Breast epithelium (tissue), 4 donors: Measurements from ENCODE around the gene RELA. TPM values are rescaled to one million over a fixed set of nuclear protein-coding genes. Genes with fewer than 3 reads are reported as not detected.
"Not testable (repeated sequence)": the region's sequence is repeated elsewhere in the genome, so short reads cannot be mapped to it uniquely, and the experiment has no call there.

ENCODE experiments used
- DNase-seq, 2 donors: peaks; one replicate each; pipeline ENCODE4 v3.0.0-alpha.2; 2019; ENCODE audit warnings: low spot score in 2 of 2
- H3K27ac ChIP-seq, 2 donors: fragments of 200-600 bp; sonication (generic) in 1 of 2; one replicate each; pipeline ENCODE4 v1.5.1; 2016 to 2019; ENCODE audit warnings: mild to moderate bottlenecking in 1 of 2
- H3K27me3 ChIP-seq, 2 donors: fragments of 200-600 bp; sonication (generic) in 1 of 2; one replicate each; pipeline versions ENCODE4 v1.5.1 to v1.6.0; 2017 to 2019; ENCODE audit warnings: control low read depth in 1 of 2, mild to moderate bottlenecking in 1 of 2
- H3K36me3 ChIP-seq: fragments of 200-600 bp; one replicate; pipeline ENCODE4 v1.5.1; 2019
- H3K4me1 ChIP-seq, 2 donors: fragments of 200-600 bp; sonication (generic); one replicate each; pipeline ENCODE4 v1.5.1; 2016 to 2019; ENCODE audit warnings: control low read depth in 1 of 2
- H3K4me3 ChIP-seq, 3 donors: fragments of 200-600 bp; sonication (generic); 1 replicate in 2 of 3; 2 replicates in 1 of 3; pipeline ENCODE4 v1.5.1; 2016 to 2019; ENCODE audit warnings: mild to moderate bottlenecking in 3 of 3, moderate library complexity in 2 of 3
- H3K9me3 ChIP-seq, 2 donors: fragments of 200-600 bp; sonication (generic) in 1 of 2; one replicate each; pipeline ENCODE4 v1.5.1; 2016 to 2019; ENCODE audit warnings: control low read depth in 1 of 2
- POLR2A ChIP-seq: fragments of 450-650 bp; IDR thresholded peaks from one replicate; pipeline ENCODE4 v1.6.1; 2016; ENCODE audit warnings: antibody characterized with exemption, mild to moderate bottlenecking, moderate library complexity
- POLR2AphosphoS5 ChIP-seq, 3 donors: sonication (generic); formaldehyde crosslinking; IDR thresholded peaks; one replicate each; pipeline ENCODE4 v1.6.1; 2017; ENCODE audit warnings: antibody characterized with exemption in 3 of 3
- intact Hi-C: fragments of 100-400 bp; cut with DNase I; formaldehyde crosslinking; loops from one replicate; pipeline ENCODE4 v1.15.1; 2023; ENCODE audit warnings: low total_unique reads
- total RNA-seq, 3 donors: library from RNA; depleted of rRNA; stranded (reverse); fragments of >200 nt; gene quantifications; one replicate each; pipeline ENCODE4 v1.1.0, GENCODE V29; 2016
- TF ChIP-seq, protein P1 (sequence below), 3 donors: fragments of 450-650 bp; IDR thresholded peaks; one replicate each; pipeline ENCODE4 v1.5.1; 2016 to 2017; ENCODE audit warnings: antibody characterized with exemption in 3 of 3, mild to moderate bottlenecking in 3 of 3, moderate library complexity in 3 of 3

The RELA gene
- total RNA-seq, 3 donors from 2014 or later: 45.0 to 57.7 (median 46.2) TPM

DNA sequence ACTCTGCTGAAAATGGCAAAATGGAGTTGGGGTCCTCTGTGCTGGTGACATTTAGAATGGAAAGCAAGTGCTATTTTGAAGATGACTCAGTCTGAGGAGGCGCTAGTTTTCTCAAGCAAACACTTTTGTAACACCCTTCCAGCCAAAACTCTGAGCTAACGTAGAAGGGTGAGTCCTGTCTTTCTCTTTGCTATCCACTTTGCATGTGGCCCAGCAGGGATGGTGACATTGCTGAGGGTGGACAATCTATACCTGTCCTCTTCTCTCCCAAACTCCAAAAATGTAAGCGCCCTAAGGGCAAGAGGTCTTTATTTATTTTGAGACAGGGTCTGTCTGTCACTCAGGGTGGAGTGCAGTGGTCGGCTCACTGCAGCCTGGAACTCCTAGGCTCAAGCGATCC is 45.7 kb upstream of the RELA start:
- no peaks in the 10 kb centered on the region for H3K36me3 ChIP-seq
- no peak for DNase-seq

DNA sequence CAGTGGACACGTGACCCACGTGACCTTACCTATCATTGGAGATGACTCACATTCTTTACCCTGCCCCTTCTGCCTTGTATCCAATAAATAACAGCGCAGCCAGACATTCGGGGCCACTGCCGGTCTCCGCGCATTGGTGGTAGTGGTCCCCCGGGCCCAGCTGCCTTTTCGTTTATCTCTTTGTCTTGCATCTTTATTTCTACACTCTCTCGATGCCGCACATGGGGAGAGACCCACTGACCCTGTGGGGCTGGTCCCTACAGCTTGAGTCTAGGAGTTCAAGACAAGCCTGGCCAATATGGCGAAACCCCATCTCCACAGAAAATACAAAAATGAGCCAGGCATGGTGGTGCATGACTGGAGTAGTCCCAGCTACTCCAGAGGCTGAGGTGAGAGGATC is 44.3 kb upstream of the RELA start:
- H3K4me3 ChIP-seq, intact Hi-C loops, DNase-seq, H3K36me3 ChIP-seq, H3K27ac ChIP-seq, H3K9me3 ChIP-seq, H3K27me3 ChIP-seq, H3K4me1 ChIP-seq: not testable (repeated sequence)

More for the DNA sequence above, 45.7 kb upstream of the RELA start:
- intact Hi-C loops: no loop called here
- Histone ChIP-seq H3K9me3 (no peaks in the 10 kb centered on the region), H3K27me3 (no peaks in the 10 kb centered on the region), H3K27ac (no peak overlapping the region), H3K4me3 (no peak overlapping the region), H3K4me1 (peaks cover 0 to 9% of the 10 kb centered on the region in 2 donors)
- TF ChIP-seq POLR2AphosphoS5 (IDR thresholded peaks at IDR 0.05): no peak
- TF ChIP-seq POLR2A: no peak
- TF ChIP-seq, protein P1, sequence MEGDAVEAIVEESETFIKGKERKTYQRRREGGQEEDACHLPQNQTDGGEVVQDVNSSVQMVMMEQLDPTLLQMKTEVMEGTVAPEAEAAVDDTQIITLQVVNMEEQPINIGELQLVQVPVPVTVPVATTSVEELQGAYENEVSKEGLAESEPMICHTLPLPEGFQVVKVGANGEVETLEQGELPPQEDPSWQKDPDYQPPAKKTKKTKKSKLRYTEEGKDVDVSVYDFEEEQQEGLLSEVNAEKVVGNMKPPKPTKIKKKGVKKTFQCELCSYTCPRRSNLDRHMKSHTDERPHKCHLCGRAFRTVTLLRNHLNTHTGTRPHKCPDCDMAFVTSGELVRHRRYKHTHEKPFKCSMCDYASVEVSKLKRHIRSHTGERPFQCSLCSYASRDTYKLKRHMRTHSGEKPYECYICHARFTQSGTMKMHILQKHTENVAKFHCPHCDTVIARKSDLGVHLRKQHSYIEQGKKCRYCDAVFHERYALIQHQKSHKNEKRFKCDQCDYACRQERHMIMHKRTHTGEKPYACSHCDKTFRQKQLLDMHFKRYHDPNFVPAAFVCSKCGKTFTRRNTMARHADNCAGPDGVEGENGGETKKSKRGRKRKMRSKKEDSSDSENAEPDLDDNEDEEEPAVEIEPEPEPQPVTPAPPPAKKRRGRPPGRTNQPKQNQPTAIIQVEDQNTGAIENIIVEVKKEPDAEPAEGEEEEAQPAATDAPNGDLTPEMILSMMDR (IDR thresholded peaks at IDR 0.05): no peak

DNA sequence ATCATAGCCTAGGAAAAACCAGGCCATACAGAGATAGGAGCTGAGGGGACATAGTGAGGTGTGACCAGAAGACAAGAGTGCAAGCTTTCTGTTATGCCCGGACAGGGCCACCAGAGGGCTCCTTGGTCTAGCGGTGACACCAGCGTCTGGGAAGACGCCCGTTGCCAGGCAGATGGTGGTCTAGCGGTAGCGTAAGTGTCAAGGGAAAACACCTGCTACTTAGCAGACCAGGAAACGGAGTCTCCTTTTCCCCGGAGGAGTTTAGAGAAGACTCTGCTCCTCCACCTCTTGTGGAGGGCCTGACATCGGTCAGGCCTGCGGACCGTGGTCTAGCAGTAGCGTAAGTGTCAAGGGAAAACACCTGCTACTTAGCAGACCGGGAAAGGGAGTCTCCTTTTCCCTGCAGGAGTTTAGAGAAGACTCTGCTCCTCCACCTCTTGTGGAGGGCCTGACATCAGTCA is 43.6 kb upstream of the RELA start:
- intact Hi-C loops, H3K9me3 ChIP-seq, H3K4me1 ChIP-seq, H3K27ac ChIP-seq, H3K36me3 ChIP-seq, H3K27me3 ChIP-seq: not testable (repeated sequence)
- TF ChIP-seq, protein P1 (IDR thresholded peaks at IDR 0.05): peak; percentile 9 to 76 (median 73)
- peak overlapping the region in 2 of 3 donors; percentile 4 to 26 for H3K4me3 ChIP-seq
- peak; percentile 65 to 75 for DNase-seq

DNA sequence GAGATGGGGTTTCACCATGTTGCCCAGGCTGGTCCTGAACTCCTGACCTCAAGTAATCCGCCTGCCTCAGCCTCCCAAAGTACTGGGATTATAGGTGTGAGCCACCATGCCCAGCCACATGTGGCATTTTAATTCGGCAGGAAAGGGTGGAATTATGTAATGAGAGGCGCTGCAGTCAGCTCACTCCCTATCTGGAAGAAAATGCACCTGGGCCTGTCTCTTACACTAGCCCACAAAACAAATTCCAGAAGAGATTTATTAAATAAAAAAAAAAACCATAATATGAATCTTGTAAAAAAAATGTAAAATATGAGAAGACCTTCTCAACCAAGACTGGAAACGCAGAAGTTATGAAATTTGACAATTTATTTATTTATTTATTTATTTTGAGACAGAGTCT is 41.1 kb upstream of the RELA start:
- H3K9me3 ChIP-seq: no peaks in the 10 kb centered on the region
- intact Hi-C loops: no loop called here
- H3K27me3 ChIP-seq: no peaks in the 10 kb centered on the region
- H3K4me1 ChIP-seq: no peaks in the 10 kb centered on the region
- no peak overlapping the region for H3K27ac ChIP-seq
- no peaks in the 10 kb centered on the region for H3K36me3 ChIP-seq
- no peak for DNase-seq
- H3K4me3 ChIP-seq: no peak overlapping the region
- TF ChIP-seq, protein P1 (IDR thresholded peaks at IDR 0.05): no peak
- TF ChIP-seq POLR2A (no peak), POLR2AphosphoS5 (IDR thresholded peaks at IDR 0.05) (no peak)

DNA sequence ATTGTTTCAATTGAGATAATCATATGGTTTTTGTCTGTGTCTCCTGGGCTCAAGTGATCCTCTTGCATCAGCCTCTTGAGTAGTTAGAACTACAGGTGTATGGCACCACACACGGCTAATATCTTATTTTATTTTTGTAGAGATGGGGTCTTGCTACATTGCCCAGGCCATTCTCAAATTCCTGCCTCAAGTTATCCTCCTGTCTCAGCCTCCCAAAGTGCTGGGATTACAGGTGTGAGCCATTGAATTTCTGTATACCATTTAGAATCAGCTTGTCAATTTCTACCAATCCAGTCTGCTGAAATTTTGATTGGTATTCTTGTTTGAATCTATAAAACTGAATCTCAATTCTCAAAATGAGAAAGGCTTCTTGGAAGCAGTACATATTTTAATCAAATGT is 39.0 kb upstream of the RELA start:
- intact Hi-C loops: no loop called here
- DNase-seq: no peak
- TF ChIP-seq POLR2A (no peak), POLR2AphosphoS5 (IDR thresholded peaks at IDR 0.05) (no peak)
- TF ChIP-seq, protein P1 (IDR thresholded peaks at IDR 0.05): no peak

DNA sequence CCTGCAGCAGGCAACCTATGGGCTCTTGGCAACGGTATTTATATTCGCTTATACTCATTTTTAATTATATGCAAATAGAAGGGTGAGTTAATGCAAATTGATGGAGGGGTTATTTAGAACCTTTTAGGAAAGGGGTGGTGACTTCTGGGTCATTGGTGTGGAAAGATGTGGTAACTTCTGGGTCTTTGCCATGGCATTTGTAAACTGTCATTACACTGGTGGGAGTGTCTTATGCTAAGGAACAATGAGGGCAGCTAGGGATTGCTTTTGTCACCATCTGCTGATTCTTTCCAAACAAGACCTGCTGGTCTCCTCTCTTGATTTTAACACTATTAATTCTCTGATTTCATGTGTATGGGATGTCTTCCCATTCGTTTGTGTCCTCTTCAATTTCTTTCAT is 37.7 kb upstream of the RELA start:
- DNase-seq: no peak
- TF ChIP-seq, protein P1 (IDR thresholded peaks at IDR 0.05): no peak
- no peak for TF ChIP-seq POLR2A
- no peak for TF ChIP-seq POLR2AphosphoS5 (IDR thresholded peaks at IDR 0.05)
- Histone ChIP-seq H3K36me3 (no peaks in the 10 kb centered on the region), H3K27me3 (no peaks in the 10 kb centered on the region), H3K4me3 (no peak overlapping the region), H3K4me1 (no peaks in the 10 kb centered on the region), H3K27ac (no peak overlapping the region), H3K9me3 (no peaks in the 10 kb centered on the region)
- intact Hi-C loops: no loop called here

More for the DNA sequence above, 39.0 kb upstream of the RELA start:
- Histone ChIP-seq H3K27ac (no peak overlapping the region), H3K27me3 (no peaks in the 10 kb centered on the region), H3K4me3 (no peak overlapping the region), H3K9me3 (no peaks in the 10 kb centered on the region), H3K36me3 (no peaks in the 10 kb centered on the region), H3K4me1 (no peaks in the 10 kb centered on the region)
